GM10248 (cell line): ENCODE measurements around the gene CDC6.

Experiments used
- CTCF ChIA-PET: fragments of 300-600 bp; sonication (Branson Sonifier 250); formaldehyde crosslinking; extraction: SDS; loops from one replicate; lab custom pipeline; 2021; ENCODE audit warnings: antibody characterized with exemption; lab: Yijun Ruan, JAX
- POLR2A ChIA-PET: fragments of 350-650 bp; sonication (Branson Sonifier 250); formaldehyde crosslinking; extraction: SDS; loops from one replicate; lab custom pipeline; 2020; ENCODE audit warnings: antibody characterized with exemption; lab: Yijun Ruan, JAX
- DNase-seq: peaks from one replicate; pipeline ENCODE4 v3.0.0; 2012; ENCODE audit errors: extremely low spot score
- CTCF ChIP-seq: IDR thresholded peaks from 2 replicates; pipeline ENCODE4 v1.5.1; 2012; ENCODE audit warnings: mild to moderate bottlenecking, low read depth; ENCODE audit errors: extremely low read depth, missing control alignments, control extremely low read depth

CDC6 gene

GRCh38 chr17:40248507-40248906, 39.2 kb upstream of the CDC6 start:
- CTCF ChIA-PET, result no interaction called here

GRCh38 chr17:40251576-40251975, 36.1 kb upstream of the CDC6 start:
- CTCF ChIA-PET, result interaction anchor here (1.5 kb wide), 1 partner anchor 32 kb away, joined by 5 read pairs; no protein-coding TSS in a partner anchor
- TF ChIP-seq CTCF, result no peak
- DNase-seq, result no peak
- POLR2A ChIA-PET, result no interaction called here

More at GRCh38 chr17:40248507-40248906, 39.2 kb upstream of the CDC6 start:
- TF ChIP-seq CTCF, result no peak
- DNase-seq, result no peak
- POLR2A ChIA-PET, result no interaction called here

GRCh38 chr17:40253565-40253964, 34.1 kb upstream of the CDC6 start:
- no peak for TF ChIP-seq CTCF
- no peak for DNase-seq
- ChIA-PET CTCF (no interaction called here), POLR2A (no interaction called here)

GRCh38 chr17:40259505-40259904, 28.2 kb upstream of the CDC6 start:
- ChIA-PET CTCF (interaction anchor here (0.7 to 1.8 kb wide), 7 partner anchors 9 to 66 kb away, joined by 3 to 6 read pairs (median 4); no protein-coding TSS in a partner anchor), POLR2A (no interaction called here)
- TF ChIP-seq CTCF, result no peak
- DNase-seq, result no peak

- no peak for DNase-seq
- TF ChIP-seq CTCF, result no peak
- POLR2A ChIA-PET, result no interaction called here
- CTCF ChIA-PET, result interaction anchor here (0.9 to 1.8 kb wide), 3 partner anchors 8 to 21 kb away, joined by 3 to 6 read pairs (median 5); no protein-coding TSS in a partner anchor
Observed at GRCh38 chr17:40260528-40260927, 27.2 kb upstream of the CDC6 start.

- CTCF ChIA-PET, result no interaction called here
- TF ChIP-seq CTCF, result no peak
- no peak for DNase-seq
- POLR2A ChIA-PET, result no interaction called here
Observed at GRCh38 chr17:40264458-40265185, 23.1 kb upstream of the CDC6 start.
